ENCODE data around the gene CLEC9A.

CLEC9A gene

DNA sequence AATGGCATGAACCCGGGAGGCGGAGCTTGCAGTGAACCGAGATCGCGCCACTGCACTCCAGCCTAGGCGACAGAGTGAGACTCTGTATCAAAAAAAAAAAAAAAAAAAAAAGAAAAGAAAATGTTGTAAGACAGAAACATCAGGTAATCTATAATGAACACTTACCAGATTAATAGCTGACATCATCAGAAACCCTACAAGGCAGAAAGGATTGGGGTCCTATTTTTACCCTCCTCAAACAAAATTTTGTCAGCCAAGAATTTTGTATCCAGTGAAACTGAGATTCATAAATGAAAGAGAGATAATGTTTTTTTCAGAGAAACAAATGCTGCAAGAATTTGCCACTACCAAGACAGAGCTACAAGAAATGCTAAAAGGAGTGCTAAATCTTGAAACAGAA is 54.3 kb downstream of the CLEC9A start:
- no peak for ATAC-seq
- H3K27ac Mint-ChIP-seq: no peak overlapping the region

DNA sequence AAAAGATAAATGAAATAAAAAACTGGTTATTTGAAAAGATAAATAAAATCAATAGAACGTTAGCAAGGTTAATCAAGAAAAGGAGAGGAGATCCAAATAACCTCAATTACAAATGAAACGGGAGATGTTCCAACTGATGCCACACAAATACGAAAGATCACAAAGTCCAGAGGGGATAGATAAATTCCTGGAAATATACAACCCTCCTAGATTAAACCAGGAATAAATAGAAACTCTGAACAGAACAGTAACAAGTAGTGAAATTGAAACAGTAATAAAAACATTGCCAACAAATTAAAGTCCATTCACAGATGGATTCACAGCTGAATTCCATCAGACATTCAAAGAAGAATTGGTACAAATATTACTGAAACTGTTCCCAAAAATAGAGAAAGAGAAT is 55.9 kb downstream of the CLEC9A start:
- Mint-ChIP-seq H3K27ac (no peak overlapping the region), H3K9me3 (peaks cover 11% of the 10 kb centered on the region), H3K4me3 (no peak overlapping the region), H3K36me3 (no peaks in the 10 kb centered on the region), H3K4me1 (no peaks in the 10 kb centered on the region)
- ATAC-seq (no peak), DNase-seq (ENCODE audit: low spot score in 2 of 2) (no peak)

More for the DNA sequence above, 54.3 kb downstream of the CLEC9A start:
- Mint-ChIP-seq H3K36me3 (no peaks in the 10 kb centered on the region), H3K4me3 (no peak overlapping the region), H3K4me1 (no peaks in the 10 kb centered on the region), H3K9me3 (peaks cover 11% of the 10 kb centered on the region)
- DNase-seq (ENCODE audit: low spot score in 2 of 2): no peak

DNA sequence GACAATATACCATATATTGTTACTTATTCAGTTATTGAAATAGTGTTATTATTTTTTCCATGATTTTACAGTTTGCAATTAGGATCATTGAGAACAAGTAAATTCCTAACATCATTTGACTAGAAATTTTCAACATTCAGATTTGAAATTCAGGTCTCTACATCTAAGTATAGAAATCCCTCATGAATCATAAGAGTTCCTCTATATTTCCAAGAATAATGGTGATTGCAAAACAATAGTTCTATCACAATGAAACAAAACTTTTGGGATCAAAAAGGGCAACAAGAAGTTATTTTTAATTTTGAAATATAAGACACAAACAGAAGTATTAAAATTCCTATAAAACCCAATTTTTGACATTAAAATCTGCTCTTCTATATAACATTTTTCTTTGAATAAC is 57.5 kb downstream of the CLEC9A start:
- no peaks in the 10 kb centered on the region for H3K4me1 Mint-ChIP-seq
- no peak for DNase-seq (ENCODE audit: low spot score in 2 of 2)

GRCh38 chr12:10088955-10089900 is 58.7 kb downstream of the CLEC9A start:
- DNase-seq (ENCODE audit: low spot score in 2 of 2) (no peak), ATAC-seq (no peak)
- Mint-ChIP-seq H3K4me1 (no peaks in the 10 kb centered on the region), H3K9me3 (peaks cover 5% of the 10 kb centered on the region), H3K4me3 (no peak overlapping the region), H3K27ac (no peak overlapping the region), H3K36me3 (no peaks in the 10 kb centered on the region)

More for the DNA sequence above, 57.5 kb downstream of the CLEC9A start:
- ATAC-seq: no peak
- Mint-ChIP-seq H3K27ac (no peak overlapping the region), H3K36me3 (no peaks in the 10 kb centered on the region), H3K9me3 (peaks cover 11% of the 10 kb centered on the region), H3K4me3 (no peak overlapping the region)

- ATAC-seq (no peak), DNase-seq (ENCODE audit: low spot score in 2 of 2) (no peak)
- Mint-ChIP-seq H3K36me3 (no peaks in the 10 kb centered on the region), H3K9me3 (no peaks in the 10 kb centered on the region), H3K4me1 (no peaks in the 10 kb centered on the region), H3K4me3 (no peak overlapping the region), H3K27ac (no peak overlapping the region)
Observed at GRCh38 chr12:10094646-10095395, 64.3 kb downstream of the CLEC9A start.

DNA sequence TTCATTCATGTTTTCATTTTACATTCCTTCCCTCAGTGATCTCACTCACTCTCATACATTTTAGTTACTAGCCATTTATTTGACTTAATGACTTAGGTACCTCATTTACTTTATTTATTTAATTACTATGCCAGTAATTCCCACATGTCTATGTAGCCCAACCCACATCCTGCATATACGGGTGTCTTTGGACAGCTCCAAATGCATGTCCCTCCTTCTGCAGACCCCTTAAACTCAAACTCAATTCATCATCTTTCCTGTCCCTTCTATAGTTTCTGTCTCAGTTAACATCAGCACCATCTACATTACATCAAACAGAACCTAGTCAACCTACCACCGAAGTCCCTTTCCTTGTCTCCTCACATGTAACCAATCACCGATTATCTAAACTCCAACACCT is 65.5 kb downstream of the CLEC9A start:
- DNase-seq (ENCODE audit: low spot score in 2 of 2) (no peak), ATAC-seq (no peak)
- H3K9me3 Mint-ChIP-seq: no peaks in the 10 kb centered on the region
- H3K36me3 Mint-ChIP-seq: no peaks in the 10 kb centered on the region
- H3K27ac Mint-ChIP-seq: no peak overlapping the region
- H3K4me3 Mint-ChIP-seq: no peak overlapping the region
- no peaks in the 10 kb centered on the region for H3K4me1 Mint-ChIP-seq

- Mint-ChIP-seq H3K4me3 (no peak overlapping the region), H3K36me3 (no peaks in the 10 kb centered on the region), H3K27ac (no peak overlapping the region), H3K9me3 (no peaks in the 10 kb centered on the region), H3K4me1 (no peaks in the 10 kb centered on the region)
- DNase-seq (ENCODE audit: low spot score in 2 of 2) (no peak), ATAC-seq (no peak)
Observed at GRCh38 chr12:10097521-10097920, 67.0 kb downstream of the CLEC9A start.

GRCh38 chr12:10098791-10099190 is 68.3 kb downstream of the CLEC9A start, which contains the start of gene CLEC1A:
TSS of gene CLEC1A (minus strand) at chr12:10098985. CDS start at chr12:10098922, 63 bp downstream.
- Mint-ChIP-seq H3K4me3 (no peak within 1 kb of the TSS), H3K36me3 (no peaks in the 10 kb centered on the region), H3K27ac (no peak within 1 kb of the TSS), H3K4me1 (no peaks in the 10 kb centered on the region), H3K9me3 (peaks cover 5% of the 10 kb centered on the region)
- ATAC-seq (no peak), DNase-seq (ENCODE audit: low spot score in 2 of 2) (no peak)

DNA sequence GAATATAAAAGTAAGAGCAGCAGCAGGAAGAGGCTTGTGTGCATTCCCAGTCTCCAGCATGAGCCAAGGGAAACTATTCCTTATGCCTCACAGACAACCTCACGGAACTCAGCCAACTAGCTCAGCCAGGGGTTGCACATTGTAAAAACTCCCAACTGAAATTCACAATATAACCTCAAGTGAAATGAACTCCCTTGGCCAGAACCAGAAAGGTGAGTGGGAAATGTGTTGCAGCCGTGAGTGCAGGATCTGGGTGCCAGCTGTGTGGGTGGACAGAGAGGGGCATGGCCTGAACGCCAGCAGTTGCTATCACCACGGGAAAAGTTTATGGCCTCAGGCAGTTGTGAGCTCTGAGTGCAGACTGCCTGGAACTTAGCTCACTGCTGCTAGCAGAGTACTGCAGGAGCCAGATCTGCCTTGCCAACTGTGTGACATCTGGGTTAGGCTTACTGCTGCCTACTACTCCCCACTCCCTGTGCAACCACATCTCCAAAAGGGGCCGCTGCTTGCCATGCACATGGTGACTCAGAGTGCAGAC is 70.6 kb downstream of the CLEC9A start:
- no peak for ATAC-seq
- Mint-ChIP-seq H3K27ac (no peak overlapping the region), H3K4me3 (no peak overlapping the region)

DNA sequence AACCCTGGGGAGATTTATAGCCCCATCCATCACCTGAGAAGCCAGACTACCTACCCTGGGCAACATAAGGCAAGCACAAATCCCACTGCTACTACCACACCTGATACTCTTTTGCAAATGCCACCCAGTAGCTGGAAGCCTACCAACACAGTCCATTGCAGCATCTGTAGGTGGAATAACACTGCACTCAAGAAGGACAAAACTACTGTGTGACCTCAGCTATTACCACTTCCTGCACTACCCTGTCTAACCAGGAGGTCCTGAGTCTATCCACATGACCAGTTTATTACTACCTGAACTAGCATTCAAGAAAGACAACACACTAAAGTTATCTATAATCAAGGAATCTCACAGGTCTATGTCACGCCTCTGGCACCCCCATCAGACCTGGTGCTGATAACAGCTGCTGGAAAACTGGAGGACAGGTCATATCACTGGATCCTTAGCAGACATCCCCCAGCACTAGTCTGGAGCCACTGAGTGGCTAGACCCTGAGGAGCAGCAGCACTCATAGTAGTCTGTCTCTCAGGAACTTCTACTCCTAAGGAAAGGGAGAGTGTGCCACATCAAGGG is 71.3 kb downstream of the CLEC9A start:
- Mint-ChIP-seq H3K4me1 (no peaks in the 10 kb centered on the region), H3K27ac (no peak overlapping the region), H3K9me3 (peaks cover 5% of the 10 kb centered on the region), H3K4me3 (no peak overlapping the region), H3K36me3 (no peaks in the 10 kb centered on the region)
- DNase-seq (ENCODE audit: low spot score in 2 of 2) (no peak), ATAC-seq (no peak)

More for the DNA sequence above, 70.6 kb downstream of the CLEC9A start:
- peaks cover 5% of the 10 kb centered on the region for H3K9me3 Mint-ChIP-seq
- H3K4me1 Mint-ChIP-seq: no peaks in the 10 kb centered on the region
- DNase-seq (ENCODE audit: low spot score in 2 of 2): no peak
- no peaks in the 10 kb centered on the region for H3K36me3 Mint-ChIP-seq

DNA sequence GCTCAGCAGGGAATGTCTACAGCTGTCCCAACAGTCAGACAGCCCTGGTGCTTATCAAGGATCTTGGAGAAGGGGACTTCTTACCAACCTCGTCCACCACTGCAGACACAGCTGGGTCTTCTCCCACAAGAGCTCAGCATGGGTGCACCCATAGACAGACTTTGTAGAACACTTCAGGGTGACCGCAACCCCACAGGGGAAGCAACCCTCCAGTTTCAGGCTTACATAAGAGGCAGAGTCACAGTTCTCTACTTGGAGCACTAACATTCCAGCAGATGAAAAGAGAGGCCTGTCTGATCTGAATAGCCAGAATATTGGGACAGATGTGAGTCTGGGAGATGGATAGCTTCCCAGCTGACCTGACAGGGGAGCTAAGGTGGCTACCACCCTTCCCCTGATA is 71.8 kb downstream of the CLEC9A start:
- no peak for ATAC-seq
- Mint-ChIP-seq H3K4me3 (no peak overlapping the region), H3K9me3 (peaks cover 5% of the 10 kb centered on the region), H3K36me3 (no peaks in the 10 kb centered on the region), H3K27ac (no peak overlapping the region), H3K4me1 (no peaks in the 10 kb centered on the region)
- DNase-seq (ENCODE audit: low spot score in 2 of 2): no peak

GRCh38 chr12:10110256-10110844 is 79.9 kb downstream of the CLEC9A start:
- Mint-ChIP-seq H3K4me1 (no peaks in the 10 kb centered on the region), H3K36me3 (no peaks in the 10 kb centered on the region), H3K27ac (no peak overlapping the region), H3K9me3 (no peaks in the 10 kb centered on the region), H3K4me3 (no peak overlapping the region)
- DNase-seq (ENCODE audit: low spot score in 2 of 2) (no peak), ATAC-seq (no peak)

DNA sequence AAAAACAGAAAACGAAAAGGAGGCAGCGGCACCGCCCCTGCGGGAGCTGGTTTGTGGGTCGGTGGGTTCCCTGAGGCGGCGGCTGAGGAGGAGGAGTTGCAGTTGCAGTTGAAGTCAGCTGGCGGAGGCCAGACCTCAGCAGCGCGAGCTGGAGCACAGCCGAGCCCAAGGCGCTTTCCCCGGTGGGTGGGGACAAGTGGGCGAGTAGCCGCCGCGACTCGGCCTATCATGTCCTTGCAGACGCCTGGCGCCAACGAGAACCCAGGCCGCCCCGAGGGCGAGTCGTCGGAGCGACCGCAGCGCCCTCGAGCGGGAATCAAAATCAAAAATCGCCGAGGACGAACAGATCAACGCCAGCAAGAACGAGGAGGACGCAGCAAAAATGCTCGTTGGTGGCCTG is 81.0 kb downstream of the CLEC9A start:
- ATAC-seq: no peak
- Mint-ChIP-seq H3K9me3 (no peaks in the 10 kb centered on the region), H3K4me3 (no peak overlapping the region), H3K36me3 (no peaks in the 10 kb centered on the region), H3K27ac (no peak overlapping the region), H3K4me1 (no peaks in the 10 kb centered on the region)
- DNase-seq (ENCODE audit: low spot score in 2 of 2): no peak

DNA sequence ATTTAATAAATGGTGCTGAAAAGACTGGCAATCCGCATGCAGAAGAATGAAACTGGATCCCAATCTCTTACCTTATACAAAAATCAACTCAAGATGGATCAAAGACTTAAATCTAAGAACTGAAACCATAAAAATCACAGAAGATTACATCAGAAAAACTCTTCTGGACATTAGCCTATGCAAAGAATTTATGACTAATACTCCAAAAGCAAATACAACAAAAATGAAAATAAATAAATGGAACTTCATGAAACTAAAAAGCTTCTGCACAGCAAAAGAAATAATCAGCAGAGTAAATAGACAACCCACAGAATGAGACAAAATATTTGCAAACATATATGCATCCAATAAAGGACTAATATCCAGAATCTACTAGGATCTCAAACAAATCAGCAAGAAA is 82.6 kb downstream of the CLEC9A start:
- H3K4me3 Mint-ChIP-seq: no peak overlapping the region
- H3K9me3 Mint-ChIP-seq: no peaks in the 10 kb centered on the region
- H3K36me3 Mint-ChIP-seq: no peaks in the 10 kb centered on the region
- H3K4me1 Mint-ChIP-seq: no peaks in the 10 kb centered on the region
- DNase-seq (ENCODE audit: low spot score in 2 of 2): no peak
- no peak for ATAC-seq
- no peak overlapping the region for H3K27ac Mint-ChIP-seq

GRCh38 chr12:10113920-10114319 is 83.4 kb downstream of the CLEC9A start:
- Mint-ChIP-seq H3K27ac (no peak overlapping the region), H3K36me3 (no peaks in the 10 kb centered on the region), H3K4me3 (no peak overlapping the region), H3K4me1 (no peaks in the 10 kb centered on the region), H3K9me3 (no peaks in the 10 kb centered on the region)
- DNase-seq (ENCODE audit: low spot score in 2 of 2): no peak
- ATAC-seq: no peak

Data from stimulated activated effector memory CD8-positive, alpha-beta T cell treated with anti-CD3 and anti-CD28 coated beads, Interleukin-12 subunit alpha, Interleukin-12 subunit beta, amount 100 ng/mL, for 72 hours (primary cell).